DND-41 (cell line): ENCODE results near the gene MKI67.
A peak's percentile ranks its signal among the peaks of the same experiment; 100 is the strongest.

ENCODE experiments used
- ATAC-seq: fragments of 200-7000 bp; cut with Tn5 transposase; 3 replicates; pipeline ENCODE4 v1.9.1; 2021; ENCODE audit warnings: low read depth; ENCODE audit not compliant: insufficient read depth
- DNase-seq: peaks from one replicate; pipeline ENCODE4 v3.0.0-alpha.2; 2020
- H2AFZ ChIP-seq: 2 replicates; pipeline ENCODE4 v1.6.0; 2012; ENCODE audit warnings: low read depth, low read length
- H3K27ac ChIP-seq: 2 replicates; pipeline ENCODE4 v1.5.1; 2012; ENCODE audit warnings: low read length, inconsistent platforms
- H3K27me3 ChIP-seq: fragments of 200-600 bp; sonication (generic); 2 replicates; pipeline ENCODE4 v1.6.0; 2012; ENCODE audit warnings: low read length, mild to moderate bottlenecking, inconsistent platforms; ENCODE audit not compliant: insufficient read depth, poor library complexity
- H3K36me3 ChIP-seq: 2 replicates; pipeline ENCODE4 v1.5.1; 2012; ENCODE audit warnings: low read length, inconsistent platforms; ENCODE audit not compliant: insufficient read depth
- H3K4me1 ChIP-seq: 2 replicates; pipeline ENCODE4 v1.5.1; 2012; ENCODE audit warnings: mild to moderate bottlenecking, low read length; ENCODE audit not compliant: insufficient read depth
- H3K4me2 ChIP-seq: 2 replicates; pipeline ENCODE4 v1.6.0; 2012; ENCODE audit warnings: mild to moderate bottlenecking, moderate library complexity, low read length, inconsistent platforms; ENCODE audit not compliant: insufficient read depth
- H3K4me3 ChIP-seq, 2 experiments: fragments of 200-600 bp in 1 of 2; shearing (Covaris generic) in 1 of 2; 2 replicates each; pipeline ENCODE4 v1.5.1; 2012 to 2016; ENCODE audit warnings: inconsistent platforms in 2 of 2, low read length in 2 of 2, mild to moderate bottlenecking in 2 of 2, low read depth in 1 of 2, moderate library complexity in 1 of 2
- H3K79me2 ChIP-seq: 2 replicates; pipeline ENCODE4 v1.6.0; 2012; ENCODE audit warnings: low read length, inconsistent platforms; ENCODE audit not compliant: insufficient read depth
- H3K9ac ChIP-seq: 2 replicates; pipeline ENCODE4 v1.6.0; 2012; ENCODE audit warnings: low read depth, mild to moderate bottlenecking, inconsistent platforms, low read length, moderate library complexity
- H3K9me3 ChIP-seq: 2 replicates; pipeline ENCODE4 v1.5.1; 2012; ENCODE audit warnings: low read length, moderate library complexity, mild to moderate bottlenecking, inconsistent platforms; ENCODE audit not compliant: insufficient read depth, severe bottlenecking
- H4K20me1 ChIP-seq: 2 replicates; pipeline ENCODE4 v1.6.0; 2012; ENCODE audit warnings: low read length; ENCODE audit not compliant: insufficient read depth
- CTCF ChIP-seq: IDR thresholded peaks from 2 replicates; pipeline ENCODE4 v1.5.1; 2012; ENCODE audit warnings: borderline replicate concordance, low read length, moderate library complexity, mild to moderate bottlenecking; ENCODE audit not compliant: poor library complexity, severe bottlenecking; ENCODE audit errors: extremely low read depth
- EZH2 ChIP-seq: IDR thresholded peaks from 3 replicates; pipeline ENCODE4 v1.6.1; 2012; ENCODE audit warnings: borderline replicate concordance, low read depth, mild to moderate bottlenecking, moderate library complexity, low read length, inconsistent platforms; ENCODE audit not compliant: severe bottlenecking

Gene MKI67

GRCh38 chr10:128097783-128098182 lies 28.4 kb downstream of the MKI67 start:
- Histone ChIP-seq H2AFZ (no peak overlapping the region), H3K27me3 (no peaks in the 10 kb centered on the region), H3K9ac (no peak overlapping the region), H3K4me1 (peaks cover 30% of the 10 kb centered on the region), H3K4me2 (no peak overlapping the region), H3K9me3 (no peaks in the 10 kb centered on the region), H3K27ac (no peak overlapping the region), H4K20me1 (peaks cover 59% of the 10 kb centered on the region), H3K4me3 (no peak overlapping the region), H3K79me2 (peaks cover 25% of the 10 kb centered on the region), H3K36me3 (peaks cover 75% of the 10 kb centered on the region)
- ATAC-seq: no peak
- no peak for TF ChIP-seq EZH2
- no peak for TF ChIP-seq CTCF
- no peak for DNase-seq

- TF ChIP-seq EZH2 (no peak), CTCF (no peak)
- no peaks in the 10 kb centered on the region for H3K9me3 ChIP-seq
- H3K27ac ChIP-seq: peak overlapping the region; percentile 50; the same call in 1 of the 2 replicates
- peaks cover 21% of the 10 kb centered on the region for H3K79me2 ChIP-seq
- no peak overlapping the region for H3K9ac ChIP-seq
- H3K4me3 ChIP-seq: no peak overlapping the region
- H4K20me1 ChIP-seq: peaks cover 49% of the 10 kb centered on the region
- DNase-seq (no peak), ATAC-seq (0 out of 3 replicates have a peak, but pooled peaks have one; percentile 0)
- no peak overlapping the region for H3K4me2 ChIP-seq
- no peak overlapping the region for H2AFZ ChIP-seq
- no peaks in the 10 kb centered on the region for H3K27me3 ChIP-seq
- H3K4me1 ChIP-seq: peaks cover 30% of the 10 kb centered on the region
- H3K36me3 ChIP-seq: peaks cover 64% of the 10 kb centered on the region
Observed at GRCh38 chr10:128096486-128097199, 29.6 kb downstream of the MKI67 start.

GRCh38 chr10:128095753-128096469 lies 30.3 kb downstream of the MKI67 start:
- peak overlapping the region; percentile 50; the same call in 1 of the 2 replicates for H3K27ac ChIP-seq
- no peak overlapping the region for H3K4me2 ChIP-seq
- H3K4me1 ChIP-seq: peaks cover 30% of the 10 kb centered on the region
- H4K20me1 ChIP-seq: peaks cover 45% of the 10 kb centered on the region
- no peak overlapping the region for H3K9ac ChIP-seq
- no peaks in the 10 kb centered on the region for H3K9me3 ChIP-seq
- no peak overlapping the region for H3K4me3 ChIP-seq
- TF ChIP-seq CTCF: no peak
- TF ChIP-seq EZH2: no peak
- peaks cover 17% of the 10 kb centered on the region for H3K79me2 ChIP-seq
- H3K27me3 ChIP-seq: no peaks in the 10 kb centered on the region
- DNase-seq: peak; percentile 59
- peak; percentile 69 for ATAC-seq
- peaks cover 56% of the 10 kb centered on the region for H3K36me3 ChIP-seq
- H2AFZ ChIP-seq: no peak overlapping the region
